Gastroesophageal sphincter (tissue), 3 donors: ENCODE data around the gene SMURF1.

ENCODE experiments used
- CTCF ChIP-seq, 4 experiments: fragments of 200-600 bp in 2 of 4; fragments of 450-650 bp in 2 of 4; sonication (generic) in 1 of 4; IDR thresholded peaks; one replicate each; pipeline ENCODE4 v1.5.1; 2017 to 2019; ENCODE audit warnings: antibody characterized with exemption in 4 of 4, mild to moderate bottlenecking in 2 of 4, moderate library complexity in 2 of 4
- EP300 ChIP-seq: sonication (generic); formaldehyde crosslinking; IDR thresholded peaks from one replicate; pipeline ENCODE4 v1.6.1; 2017; ENCODE audit warnings: antibody characterized with exemption, mild to moderate bottlenecking

DNA sequence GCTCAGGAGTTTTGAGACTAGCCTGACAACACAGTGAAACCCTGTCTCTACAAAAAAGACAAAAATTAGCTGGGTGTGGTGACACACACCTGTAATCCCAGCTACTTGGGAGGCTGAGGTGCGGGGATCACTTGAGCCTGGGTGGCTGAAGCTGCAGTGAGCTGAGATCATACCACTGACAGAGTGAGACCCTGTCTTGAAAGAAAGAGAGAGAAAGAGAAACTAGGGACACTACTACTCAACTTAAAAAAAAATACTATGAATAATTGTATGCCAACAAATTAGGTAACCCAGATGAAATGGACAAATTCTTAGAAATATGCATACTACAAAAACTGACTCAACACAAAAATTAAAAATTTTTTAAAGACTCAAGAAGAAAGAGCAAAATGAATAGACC, 28.5 kb downstream of the SMURF1 start:
- TF ChIP-seq CTCF (IDR thresholded peaks at IDR 0.05) (no peak), EP300 (no peak)
